TTC549 (cell line): ENCODE results near the gene CYP26A1.

ENCODE experiments used
- FAIRE-seq: peaks from 2 replicates; lab custom pipeline; 2012; peaks lifted over from hg19 to GRCh38; lab: Jason Lieb, UNC

CYP26A1 gene

GRCh38 chr10:93064874-93065660 lies 8.6 kb upstream of the CYP26A1 start:
- no peak for FAIRE-seq

GRCh38 chr10:93065675-93066543 lies 7.8 kb upstream of the CYP26A1 start:
- FAIRE-seq, result no peak

GRCh38 chr10:93066544-93066913 lies 7.2 kb upstream of the CYP26A1 start:
- FAIRE-seq, result no peak

- FAIRE-seq, result no peak
Measured at GRCh38 chr10:93067443-93068365, 6.0 kb upstream of the CYP26A1 start.

GRCh38 chr10:93068411-93069244 lies 5.1 kb upstream of the CYP26A1 start:
- no peak for FAIRE-seq

- FAIRE-seq, result no peak
Measured at GRCh38 chr10:93069245-93069561, 4.5 kb upstream of the CYP26A1 start.

GRCh38 chr10:93070378-93071176 lies 3.1 kb upstream of the CYP26A1 start:
- FAIRE-seq, result no peak

- FAIRE-seq, result no peak
Measured at GRCh38 chr10:93071177-93071472, 2.6 kb upstream of the CYP26A1 start.

GRCh38 chr10:93071674-93072224 lies 1.9 kb upstream of the CYP26A1 start:
- FAIRE-seq, result no peak

GRCh38 chr10:93072225-93072712 lies 1.4 kb upstream of the CYP26A1 start:
- FAIRE-seq, result no peak

GRCh38 chr10:93072713-93073538 lies 767 bp upstream of the CYP26A1 start:
- FAIRE-seq, result no peak

- no peak for FAIRE-seq
Measured at GRCh38 chr10:93074147-93074596, 479 bp downstream of the CYP26A1 start.

GRCh38 chr10:93074597-93075368 lies 1.1 kb downstream of the CYP26A1 start:
- no peak for FAIRE-seq

GRCh38 chr10:93075369-93076221 lies 1.9 kb downstream of the CYP26A1 start:
- FAIRE-seq, result no peak

GRCh38 chr10:93076871-93077270 lies 3.2 kb downstream of the CYP26A1 start:
- no peak for FAIRE-seq

- no peak for FAIRE-seq
Measured at GRCh38 chr10:93077860-93078337, 4.2 kb downstream of the CYP26A1 start.

GRCh38 chr10:93079663-93080349 lies 6.1 kb downstream of the CYP26A1 start:
- FAIRE-seq, result no peak
